Esophagus muscularis mucosa (tissue), 4 donors: Measurements from ENCODE around the gene ETF1. TPM values are rescaled to one million over a fixed set of nuclear protein-coding genes. Genes with fewer than 3 reads are reported as not detected.

Experiments
- DNase-seq: peaks from one replicate; pipeline ENCODE4 v3.0.0-alpha.2; 2017; ENCODE audit errors: extremely low spot score
- H3K27ac ChIP-seq, 4 donors: fragments of 200-600 bp; sonication (generic); replicated peaks in 1 of 4; 1 replicate in 3 of 4; 2 replicates in 1 of 4; pipeline ENCODE4 v1.5.1; 2016 to 2019; ENCODE audit warnings: mild to moderate bottlenecking in 1 of 4
- H3K27me3 ChIP-seq, 4 donors: fragments of 200-600 bp; sonication (generic); one replicate each; pipeline versions ENCODE4 v1.5.1 to v1.6.0; 2016 to 2019
- H3K36me3 ChIP-seq, 4 donors: fragments of 200-600 bp; sonication (generic); one replicate each; pipeline ENCODE4 v1.5.1; 2016 to 2019
- H3K4me1 ChIP-seq, 4 donors: fragments of 200-600 bp; sonication (generic); one replicate each; pipeline ENCODE4 v1.5.1; 2016 to 2019
- H3K4me3 ChIP-seq, 4 donors: fragments of 200-600 bp; sonication (generic); 1 replicate in 2 of 4; 2 replicates in 2 of 4; pipeline ENCODE4 v1.5.1; 2016 to 2019; ENCODE audit warnings: mild to moderate bottlenecking in 4 of 4, moderate library complexity in 1 of 4
- H3K9me3 ChIP-seq, 4 donors: fragments of 200-600 bp; sonication (generic); 1 replicate in 3 of 4; 2 replicates in 1 of 4; pipeline ENCODE4 v1.5.1; 2016 to 2019
- EP300 ChIP-seq: sonication (generic); formaldehyde crosslinking; IDR thresholded peaks from one replicate; pipeline ENCODE4 v1.6.1; 2017; ENCODE audit warnings: antibody characterized with exemption
- POLR2A ChIP-seq: fragments of 450-650 bp; IDR thresholded peaks from one replicate; pipeline ENCODE4 v1.6.1; 2017; ENCODE audit warnings: antibody characterized with exemption, moderate library complexity, mild to moderate bottlenecking, low read depth
- POLR2AphosphoS5 ChIP-seq, 2 donors: sonication (generic); formaldehyde crosslinking; IDR thresholded peaks; one replicate each; pipeline ENCODE4 v1.6.1; 2017; ENCODE audit warnings: antibody characterized with exemption in 2 of 2
- WGBS: methylation state at CpG from one replicate; pipeline ENCODE4 v1.1.5; 2018; 5-methylcytosine and 5-hydroxymethylcytosine counted together
- intact Hi-C: fragments of 100-400 bp; cut with DNase I; formaldehyde crosslinking; loops from one replicate; pipeline ENCODE4 v1.15.1; 2023
- total RNA-seq, 4 donors: library from RNA; depleted of rRNA; stranded (reverse); fragments of >200 nt; gene quantifications; one replicate each; pipeline versions ENCODE4 v1.1.0 to v1.2.1, GENCODE V29; 2016
- TF ChIP-seq, protein P1 (sequence below), 3 experiments: fragments of 200-600 bp in 2 of 3; fragments of 450-650 bp in 1 of 3; sonication (generic) in 2 of 3; IDR thresholded peaks; one replicate each; pipeline ENCODE4 v1.5.1; 2017 to 2019; ENCODE audit warnings: antibody characterized with exemption in 3 of 3, mild to moderate bottlenecking in 2 of 3, moderate library complexity in 1 of 3

The ETF1 gene
- total RNA-seq, 4 donors from 2014 or later, result 90.5 to 154 (median 111) TPM

- 44% methylated on average over 1 of the region's 1 CpG for WGBS
- H3K9me3 ChIP-seq, result no peaks in the 10 kb centered on the region
- H3K27me3 ChIP-seq, result no peaks in the 10 kb centered on the region
- no peak overlapping the region for H3K27ac ChIP-seq
- intact Hi-C loops, result no loop called here
- DNase-seq, result no peak
- no peak for TF ChIP-seq POLR2AphosphoS5 (IDR thresholded peaks at IDR 0.05)
- no peak for TF ChIP-seq POLR2A
- no peak for TF ChIP-seq EP300
- TF ChIP-seq, protein P1, sequence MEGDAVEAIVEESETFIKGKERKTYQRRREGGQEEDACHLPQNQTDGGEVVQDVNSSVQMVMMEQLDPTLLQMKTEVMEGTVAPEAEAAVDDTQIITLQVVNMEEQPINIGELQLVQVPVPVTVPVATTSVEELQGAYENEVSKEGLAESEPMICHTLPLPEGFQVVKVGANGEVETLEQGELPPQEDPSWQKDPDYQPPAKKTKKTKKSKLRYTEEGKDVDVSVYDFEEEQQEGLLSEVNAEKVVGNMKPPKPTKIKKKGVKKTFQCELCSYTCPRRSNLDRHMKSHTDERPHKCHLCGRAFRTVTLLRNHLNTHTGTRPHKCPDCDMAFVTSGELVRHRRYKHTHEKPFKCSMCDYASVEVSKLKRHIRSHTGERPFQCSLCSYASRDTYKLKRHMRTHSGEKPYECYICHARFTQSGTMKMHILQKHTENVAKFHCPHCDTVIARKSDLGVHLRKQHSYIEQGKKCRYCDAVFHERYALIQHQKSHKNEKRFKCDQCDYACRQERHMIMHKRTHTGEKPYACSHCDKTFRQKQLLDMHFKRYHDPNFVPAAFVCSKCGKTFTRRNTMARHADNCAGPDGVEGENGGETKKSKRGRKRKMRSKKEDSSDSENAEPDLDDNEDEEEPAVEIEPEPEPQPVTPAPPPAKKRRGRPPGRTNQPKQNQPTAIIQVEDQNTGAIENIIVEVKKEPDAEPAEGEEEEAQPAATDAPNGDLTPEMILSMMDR (IDR thresholded peaks at IDR 0.05), result no peak
- H3K36me3 ChIP-seq, result peaks cover 0 to 14% (median 2%) of the 10 kb centered on the region in 4 donors
- no peak overlapping the region for H3K4me3 ChIP-seq
- peaks cover under 1 to 21% (median 10%) of the 10 kb centered on the region in 4 donors for H3K4me1 ChIP-seq
These were observed 15.9 kb downstream of the ETF1 start for GRCh38 chr5:138527170-138527569.

GRCh38 chr5:138523406-138523805 is 19.6 kb downstream of the ETF1 start:
- intact Hi-C loops, result no loop called here
- Histone ChIP-seq H3K4me3 (no peak overlapping the region), H3K27ac (no peak overlapping the region), H3K36me3 (peaks cover 1 to 22% (median 4%) of the 10 kb centered on the region in 4 donors), H3K4me1 (peaks cover 4 to 11% (median 6%) of the 10 kb centered on the region in 4 donors), H3K9me3 (no peaks in the 10 kb centered on the region), H3K27me3 (no peaks in the 10 kb centered on the region)
- DNase-seq, result no peak
- TF ChIP-seq POLR2AphosphoS5 (IDR thresholded peaks at IDR 0.05) (no peak), EP300 (no peak), POLR2A (no peak)
- TF ChIP-seq, protein P1 (IDR thresholded peaks at IDR 0.05), result no peak
- WGBS, result 97% methylated on average over 5 of the region's 5 CpGs

DNA sequence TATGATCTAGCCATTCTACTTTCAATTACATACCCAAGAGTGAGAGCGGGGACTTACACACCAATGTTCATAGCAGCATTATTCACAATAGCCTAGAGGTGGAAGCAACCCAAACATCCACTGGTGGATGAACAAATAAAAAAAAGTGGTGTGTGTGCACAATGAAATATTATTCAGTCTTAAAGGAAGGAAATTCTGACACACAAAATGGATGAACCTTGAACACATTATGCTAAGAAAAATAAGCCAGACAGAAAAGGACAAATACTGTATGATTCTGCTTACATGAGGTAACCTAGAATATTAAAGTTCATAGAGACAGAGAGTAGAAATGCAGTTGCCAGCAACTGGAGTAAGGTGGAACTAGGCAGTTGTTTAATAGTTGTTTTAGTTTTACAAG is 22.1 kb downstream of the ETF1 start:
- TF ChIP-seq EP300 (no peak), POLR2A (no peak), POLR2AphosphoS5 (IDR thresholded peaks at IDR 0.05) (no peak)
- TF ChIP-seq, protein P1 (IDR thresholded peaks at IDR 0.05), result no peak
- 100% methylated on average over 1 of the region's 1 CpG for WGBS

GRCh38 chr5:138517437-138517836 is 25.6 kb downstream of the ETF1 start:
- TF ChIP-seq, protein P1 (IDR thresholded peaks at IDR 0.05), result no peak
- TF ChIP-seq POLR2AphosphoS5 (IDR thresholded peaks at IDR 0.05) (no peak), EP300 (no peak), POLR2A (no peak)
- intact Hi-C loops, result no loop called here
- Histone ChIP-seq H3K9me3 (no peaks in the 10 kb centered on the region), H3K4me3 (no peak overlapping the region), H3K4me1 (peaks cover 0 to 6% (median 5%) of the 10 kb centered on the region in 4 donors), H3K27ac (no peak overlapping the region), H3K27me3 (no peaks in the 10 kb centered on the region), H3K36me3 (peaks cover 43 to 69% (median 60%) of the 10 kb centered on the region in 4 donors)
- no peak for DNase-seq
- WGBS, result 95% methylated on average over 4 of the region's 4 CpGs

More for the DNA sequence above, 22.1 kb downstream of the ETF1 start:
- intact Hi-C loops, result no loop called here
- peaks cover 26 to 43% (median 28%) of the 10 kb centered on the region in 4 donors for H3K36me3 ChIP-seq
- no peaks in the 10 kb centered on the region for H3K27me3 ChIP-seq
- peaks cover 0 to 6% (median 5%) of the 10 kb centered on the region in 4 donors for H3K4me1 ChIP-seq
- H3K27ac ChIP-seq, result no peak overlapping the region
- H3K4me3 ChIP-seq, result no peak overlapping the region
- no peaks in the 10 kb centered on the region for H3K9me3 ChIP-seq
- no peak for DNase-seq
